Transverse colon (tissue), 4 donors: ENCODE data around the gene ARHGEF40. TPM values are rescaled to one million over a fixed set of nuclear protein-coding genes. Genes with fewer than 3 reads are reported as not detected.
A peak's percentile ranks its signal among the peaks of the same experiment; 100 is the strongest.

Experiments
- DNase-seq: peaks from one replicate; pipeline ENCODE4 v3.0.0-alpha.2; 2019
- H3K27ac ChIP-seq, 4 donors: fragments of 200-600 bp; sonication (generic); 2 replicates each; pipeline ENCODE4 v1.5.1; 2016 to 2018; ENCODE audit warnings: inconsistent platforms in 4 of 4
- H3K27me3 ChIP-seq: fragments of 200-600 bp; sonication (generic); 2 replicates; pipeline ENCODE4 v1.5.1; 2017; ENCODE audit warnings: inconsistent platforms
- H3K36me3 ChIP-seq, 4 donors: fragments of 200-600 bp; sonication (generic); 2 replicates each; pipeline ENCODE4 v1.5.1; 2017 to 2019; ENCODE audit warnings: inconsistent platforms in 4 of 4
- H3K4me1 ChIP-seq, 4 donors: fragments of 200-600 bp; sonication (generic); 2 replicates each; pipeline ENCODE4 v1.5.1; 2017 to 2020; ENCODE audit warnings: inconsistent platforms in 4 of 4
- H3K4me3 ChIP-seq, 4 donors: fragments of 200-600 bp; sonication (generic); 1 replicate in 1 of 4; 2 replicates in 3 of 4; pipeline versions ENCODE4 v1.5.1 to v1.6.1; 2017 to 2019; ENCODE audit warnings: inconsistent platforms in 4 of 4
- H3K9me3 ChIP-seq, 2 donors: fragments of 200-600 bp; sonication (generic); 2 replicates each; pipeline ENCODE4 v1.5.1; 2017 to 2019; ENCODE audit warnings: inconsistent platforms in 2 of 2
- CTCF ChIP-seq, 5 experiments: fragments of 200-600 bp in 3 of 5; fragments of 450-650 bp in 2 of 5; sonication (generic) in 3 of 5; IDR thresholded peaks; 1 replicate in 2 of 5; 2 replicates in 3 of 5; pipeline ENCODE4 v1.5.1; 2016 to 2017; ENCODE audit warnings: antibody characterized with exemption in 5 of 5, inconsistent platforms in 3 of 5, mild to moderate bottlenecking in 2 of 5, moderate library complexity in 1 of 5
- EP300 ChIP-seq: sonication (generic); formaldehyde crosslinking; IDR thresholded peaks from one replicate; pipeline ENCODE4 v1.6.1; 2017; ENCODE audit warnings: antibody characterized with exemption, low read depth
- POLR2A ChIP-seq: fragments of 450-650 bp; IDR thresholded peaks from one replicate; pipeline ENCODE4 v1.6.1; 2016; ENCODE audit warnings: antibody characterized with exemption, mild to moderate bottlenecking, moderate library complexity
- POLR2AphosphoS5 ChIP-seq, 3 donors: sonication (generic); formaldehyde crosslinking; IDR thresholded peaks; one replicate each; pipeline ENCODE4 v1.6.1; 2016; ENCODE audit warnings: antibody characterized with exemption in 3 of 3
- WGBS, 2 donors: methylation state at CpG; one replicate each; pipeline ENCODE4 v1.1.5; 2018; ENCODE audit warnings: low coverage in 1 of 2; 5-methylcytosine and 5-hydroxymethylcytosine counted together
- in situ Hi-C, 4 donors: fragments of 200-750 bp; cut with MboI; loops; one replicate each; pipeline versions ENCODE4 v1.15.0 to v1.15.1; 2017; ENCODE audit warnings: low sequenced_read_pairs in 3 of 4, low pct_ligation_motif_present in 1 of 4, low pct_unique_long_range_greater_than_20kb in 1 of 4
- intact Hi-C: fragments of 100-400 bp; cut with DNase I; formaldehyde crosslinking; loops from one replicate; pipeline ENCODE4 v1.15.1; 2023; ENCODE audit warnings: low total_unique reads
- total RNA-seq, 4 donors: library from RNA; depleted of rRNA; stranded (reverse); fragments of >200 nt; gene quantifications; one replicate each; pipeline ENCODE4 v1.1.0, GENCODE V29; 2016

Gene ARHGEF40
- total RNA-seq, 4 donors from 2014 or later: 55.6 to 138 (median 62.2) TPM

GRCh38 chr14:21105095-21105494 lies 35.0 kb downstream of the ARHGEF40 start:
- H3K27ac ChIP-seq: peak overlapping the region; percentile 91 to 99 (median 96)
- TF ChIP-seq POLR2A (no peak), CTCF (IDR thresholded peaks at IDR 0.05) (no peak), EP300 (no peak), POLR2AphosphoS5 (IDR thresholded peaks at IDR 0.05) (no peak)
- no peaks in the 10 kb centered on the region for H3K36me3 ChIP-seq
- no peak for DNase-seq
- no peaks in the 10 kb centered on the region for H3K9me3 ChIP-seq
- intact Hi-C loops (loop anchor here (5.0 kb wide), 1 partner anchor 93 kb away; no protein-coding TSS in a partner anchor), in situ Hi-C loops (no loop called here)
- H3K4me3 ChIP-seq: peak overlapping the region in 2 of 4 donors; percentile 56 to 57
- no peaks in the 10 kb centered on the region for H3K27me3 ChIP-seq
- WGBS, 2 donors: 77 to 94% methylated on average over 7 to 8 of the region's 8 CpGs
- peaks cover 37 to 59% (median 52%) of the 10 kb centered on the region in 4 donors for H3K4me1 ChIP-seq

GRCh38 chr14:21106176-21106497 lies 36.0 kb downstream of the ARHGEF40 start:
- Histone ChIP-seq H3K4me1 (peaks cover 30 to 51% (median 44%) of the 10 kb centered on the region in 4 donors), H3K4me3 (no peak overlapping the region), H3K27ac (peak overlapping the region; percentile 91 to 99 (median 96)), H3K9me3 (no peaks in the 10 kb centered on the region), H3K36me3 (no peaks in the 10 kb centered on the region), H3K27me3 (no peaks in the 10 kb centered on the region)
- 71 to 96% methylated on average over 4 of the region's 4 CpGs for WGBS, 2 donors
- DNase-seq: no peak
- no peak for TF ChIP-seq POLR2AphosphoS5 (IDR thresholded peaks at IDR 0.05)
- TF ChIP-seq CTCF (IDR thresholded peaks at IDR 0.05): no peak
- TF ChIP-seq EP300: no peak
- no peak for TF ChIP-seq POLR2A
- in situ Hi-C loops: no loop called here
- intact Hi-C loops: loop anchor here (5.0 kb wide), 1 partner anchor 94 kb away; no protein-coding TSS in a partner anchor

- Histone ChIP-seq H3K27ac (peak overlapping the region; percentile 48 to 99 (median 96)), H3K4me1 (peaks cover 30 to 47% (median 41%) of the 10 kb centered on the region in 4 donors), H3K9me3 (no peaks in the 10 kb centered on the region), H3K4me3 (no peak overlapping the region), H3K36me3 (no peaks in the 10 kb centered on the region), H3K27me3 (no peaks in the 10 kb centered on the region)
- intact Hi-C loops (loop anchor here (5.0 kb wide), 1 partner anchor 94 kb away; no protein-coding TSS in a partner anchor), in situ Hi-C loops (no loop called here)
- DNase-seq: peak; percentile 88
- TF ChIP-seq POLR2AphosphoS5 (IDR thresholded peaks at IDR 0.05): no peak
- peak; percentile 84 to 92 (median 87) for TF ChIP-seq CTCF (IDR thresholded peaks at IDR 0.05)
- no peak for TF ChIP-seq EP300
- no peak for TF ChIP-seq POLR2A
- WGBS, 2 donors: 14 to 24% methylated on average over 5 to 11 of the region's 11 CpGs
Measured at GRCh38 chr14:21106498-21107282, 36.6 kb downstream of the ARHGEF40 start.

- no peak for TF ChIP-seq EP300
- no peak for TF ChIP-seq POLR2A
- no peak for TF ChIP-seq POLR2AphosphoS5 (IDR thresholded peaks at IDR 0.05)
- no peak for TF ChIP-seq CTCF (IDR thresholded peaks at IDR 0.05)
- Histone ChIP-seq H3K36me3 (no peaks in the 10 kb centered on the region), H3K27ac (peak overlapping the region; percentile 48 to 99 (median 96)), H3K9me3 (no peaks in the 10 kb centered on the region), H3K4me3 (no peak overlapping the region), H3K27me3 (no peaks in the 10 kb centered on the region), H3K4me1 (peaks cover 30 to 41% (median 36%) of the 10 kb centered on the region in 4 donors)
- intact Hi-C loops: loop anchor here (5.0 kb wide), 1 partner anchor 95 kb away; no protein-coding TSS in a partner anchor
- WGBS, 2 donors: 34% methylated on average over 5 of the region's 5 CpGs; no CpG with 5 or more reads in 1 of the 2 donors
- in situ Hi-C loops: no loop called here
- no peak for DNase-seq
Measured at GRCh38 chr14:21107283-21107800, 37.2 kb downstream of the ARHGEF40 start.
